ENCODE data around the gene COG7. TPM values are rescaled to one million over a fixed set of nuclear protein-coding genes. Genes with fewer than 3 reads are reported as not detected.

The COG7 gene
- polyA plus RNA-seq, 1 of the 3 experiments (the other 2 are of a cell fraction) = 33.0 TPM

DNA sequence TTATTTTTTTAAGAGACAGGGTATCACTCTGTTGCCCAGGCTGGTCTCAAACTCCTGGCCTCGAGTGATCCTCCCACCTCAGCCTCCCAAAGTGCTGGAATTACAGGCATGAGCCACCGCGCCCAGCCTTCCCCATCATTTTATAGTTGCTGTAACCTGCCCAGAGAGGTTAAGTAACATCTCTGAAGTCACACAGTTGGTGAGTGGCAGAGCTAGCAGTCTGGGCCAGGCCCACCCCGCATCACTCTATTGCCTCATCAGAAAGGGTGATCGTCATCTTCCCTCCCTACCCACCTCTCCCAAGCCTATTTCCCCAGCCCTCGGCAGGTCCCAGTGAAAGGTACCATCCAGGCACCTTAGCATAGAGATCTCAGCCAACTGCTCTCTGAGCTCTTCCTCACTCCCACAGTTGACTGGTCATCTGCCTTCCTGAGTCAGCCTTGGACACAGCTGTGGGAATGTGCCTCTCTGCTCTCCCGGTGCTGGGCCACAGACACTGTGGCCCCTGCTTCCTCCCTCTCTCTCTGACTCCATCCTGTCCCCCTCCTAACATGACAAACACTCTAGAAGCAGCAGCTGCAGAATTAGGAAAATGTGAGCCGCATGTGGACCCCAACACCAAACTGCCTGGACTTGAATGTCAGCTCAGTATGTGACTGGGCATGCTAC is 93.8 kb downstream of the COG7 start:
- Histone ChIP-seq H3K27me3 (ENCODE audit: insufficient read depth) (no peaks in the 10 kb centered on the region), H3K9ac (no peak overlapping the region), H3K27ac (ENCODE audit: low read depth in 2 of 2, low read length in 1 of 2) (no peak overlapping the region), H3K9me3 (no peaks in the 10 kb centered on the region), H3K4me1 (ENCODE audit: control insufficient read depth in 1 of 2, insufficient read depth in 2 of 2, low read depth in 1 of 2, low read length in 1 of 2) (peaks cover 0 to 3% of the 10 kb centered on the region in 2 experiments; a peak in 1 of 4 replicates), H3K79me2 (ENCODE audit: insufficient read depth) (no peaks in the 10 kb centered on the region), H2AFZ (ENCODE audit: low read depth) (no peak overlapping the region), H3F3A (replicated peaks; ENCODE audit: insufficient read depth) (no peaks in the 10 kb centered on the region), H3K4me3 (ENCODE audit: low read depth in 2 of 2, low read length in 1 of 2) (no peak overlapping the region), H3K9me2 (no peaks in the 10 kb centered on the region), H3K36me3 (replicated peaks in 1 of 2; ENCODE audit: control insufficient read depth in 1 of 2, insufficient read depth in 2 of 2, low read length in 1 of 2) (no peaks in the 10 kb centered on the region), H3K4me2 (no peak overlapping the region), H4K20me1 (ENCODE audit: insufficient read depth) (no peaks in the 10 kb centered on the region)
- no peak for DNase-seq
- TF ChIP-seq FOSL2 (IDR thresholded peaks at IDR 0.05; ENCODE audit: borderline replicate concordance, low read depth) (no peak), MEF2A (IDR thresholded peaks at IDR 0.05; ENCODE audit: borderline replicate concordance, low read depth) (no peak), JUND (IDR thresholded peaks at IDR 0.05) (no peak), CHD2 (IDR thresholded peaks at IDR 0.05; ENCODE audit: low read length, partially characterized antibody) (no peak)
- CTCF ChIA-PET = interaction anchor here (1.0 to 1.1 kb wide), 3 partner anchors 28 to 76 kb away, joined by 3 to 4 read pairs (median 3); no protein-coding TSS in a partner anchor
- POLR2A ChIA-PET = no interaction called here
- 63% methylated on average over 8 of the region's 8 CpGs for WGBS (ENCODE audit: low lambda C conversion rate)

GRCh38 chr16:23357761-23358290 is 95.2 kb downstream of the COG7 start:
- no peak overlapping the region for H3K4me3 ChIP-seq (ENCODE audit: low read depth in 2 of 2, low read length in 1 of 2)
- no peak for TF ChIP-seq ELF1 (IDR thresholded peaks at IDR 0.05)
- TF ChIP-seq REST (IDR thresholded peaks at IDR 0.05; ENCODE audit: low read depth, low read length) = no peak
- H3K4me2 ChIP-seq = no peak overlapping the region
- peaks cover 0 to 3% of the 10 kb centered on the region in 2 experiments; a peak in 1 of 4 replicates for H3K4me1 ChIP-seq (ENCODE audit: control insufficient read depth in 1 of 2, insufficient read depth in 2 of 2, low read depth in 1 of 2, low read length in 1 of 2)
- no peaks in the 10 kb centered on the region for H3K9me2 ChIP-seq
- H3K9me3 ChIP-seq = no peaks in the 10 kb centered on the region
- no peak overlapping the region for H2AFZ ChIP-seq (ENCODE audit: low read depth)
- H4K20me1 ChIP-seq (ENCODE audit: insufficient read depth) = no peaks in the 10 kb centered on the region
- H3K79me2 ChIP-seq (ENCODE audit: insufficient read depth) = no peaks in the 10 kb centered on the region
- CTCF ChIA-PET = interaction anchor here (1.1 to 1.5 kb wide), 3 partner anchors 27 to 175 kb away, joined by 3 to 4 read pairs (median 4); partner anchors contain the start of gene SCNN1G
- no peaks in the 10 kb centered on the region for H3K36me3 ChIP-seq (replicated peaks in 1 of 2; ENCODE audit: control insufficient read depth in 1 of 2, insufficient read depth in 2 of 2, low read length in 1 of 2)
- DNase-seq = no peak
- H3K27me3 ChIP-seq (ENCODE audit: insufficient read depth) = no peaks in the 10 kb centered on the region
- 21% methylated on average over 2 of the region's 8 CpGs for WGBS (ENCODE audit: low lambda C conversion rate)
- POLR2A ChIA-PET = no interaction called here
- no peak overlapping the region for H3K27ac ChIP-seq (ENCODE audit: low read depth in 2 of 2, low read length in 1 of 2)
- no peak overlapping the region for H3K9ac ChIP-seq
- no peaks in the 10 kb centered on the region for H3F3A ChIP-seq (replicated peaks; ENCODE audit: insufficient read depth)

DNA sequence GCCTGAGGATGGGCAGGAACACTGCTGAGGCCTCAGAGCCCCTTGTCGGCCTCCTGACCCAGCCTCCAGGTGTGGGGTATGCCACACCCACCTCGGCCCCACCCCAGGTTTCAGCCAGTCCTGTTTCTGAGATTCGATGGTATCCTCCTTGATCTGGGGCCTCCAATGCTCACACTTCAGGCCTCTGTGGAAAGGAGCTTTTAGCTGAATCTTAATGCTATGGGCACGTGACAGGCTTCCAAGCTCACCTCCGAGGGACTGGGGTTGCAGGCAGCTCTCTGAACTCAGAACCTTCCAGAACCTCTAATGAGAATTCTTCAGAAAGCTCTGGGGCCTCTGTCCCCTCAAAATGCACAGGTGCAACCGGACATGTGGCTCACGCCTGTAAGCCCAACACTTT is 96.0 kb downstream of the COG7 start:
- Histone ChIP-seq H2AFZ (ENCODE audit: low read depth) (no peak overlapping the region), H3K4me1 (ENCODE audit: control insufficient read depth in 1 of 2, insufficient read depth in 2 of 2, low read depth in 1 of 2, low read length in 1 of 2) (no peaks in the 10 kb centered on the region), H3K79me2 (ENCODE audit: insufficient read depth) (no peaks in the 10 kb centered on the region), H4K20me1 (ENCODE audit: insufficient read depth) (no peaks in the 10 kb centered on the region), H3K36me3 (replicated peaks in 1 of 2; ENCODE audit: control insufficient read depth in 1 of 2, insufficient read depth in 2 of 2, low read length in 1 of 2) (no peaks in the 10 kb centered on the region), H3K9ac (no peak overlapping the region), H3K27ac (ENCODE audit: low read depth in 2 of 2, low read length in 1 of 2) (no peak overlapping the region), H3F3A (replicated peaks; ENCODE audit: insufficient read depth) (no peaks in the 10 kb centered on the region), H3K27me3 (ENCODE audit: insufficient read depth) (no peaks in the 10 kb centered on the region), H3K9me3 (no peaks in the 10 kb centered on the region), H3K9me2 (no peaks in the 10 kb centered on the region), H3K4me3 (ENCODE audit: low read depth in 2 of 2, low read length in 1 of 2) (no peak overlapping the region), H3K4me2 (no peak overlapping the region)
- no peak for DNase-seq
- no peak for TF ChIP-seq EZH2phosphoT487 (IDR thresholded peaks at IDR 0.05; ENCODE audit: borderline replicate concordance, low read depth)
- no peak for TF ChIP-seq NRF1 (IDR thresholded peaks at IDR 0.05; ENCODE audit: low read depth, low read length)
- TF ChIP-seq, protein P1, sequence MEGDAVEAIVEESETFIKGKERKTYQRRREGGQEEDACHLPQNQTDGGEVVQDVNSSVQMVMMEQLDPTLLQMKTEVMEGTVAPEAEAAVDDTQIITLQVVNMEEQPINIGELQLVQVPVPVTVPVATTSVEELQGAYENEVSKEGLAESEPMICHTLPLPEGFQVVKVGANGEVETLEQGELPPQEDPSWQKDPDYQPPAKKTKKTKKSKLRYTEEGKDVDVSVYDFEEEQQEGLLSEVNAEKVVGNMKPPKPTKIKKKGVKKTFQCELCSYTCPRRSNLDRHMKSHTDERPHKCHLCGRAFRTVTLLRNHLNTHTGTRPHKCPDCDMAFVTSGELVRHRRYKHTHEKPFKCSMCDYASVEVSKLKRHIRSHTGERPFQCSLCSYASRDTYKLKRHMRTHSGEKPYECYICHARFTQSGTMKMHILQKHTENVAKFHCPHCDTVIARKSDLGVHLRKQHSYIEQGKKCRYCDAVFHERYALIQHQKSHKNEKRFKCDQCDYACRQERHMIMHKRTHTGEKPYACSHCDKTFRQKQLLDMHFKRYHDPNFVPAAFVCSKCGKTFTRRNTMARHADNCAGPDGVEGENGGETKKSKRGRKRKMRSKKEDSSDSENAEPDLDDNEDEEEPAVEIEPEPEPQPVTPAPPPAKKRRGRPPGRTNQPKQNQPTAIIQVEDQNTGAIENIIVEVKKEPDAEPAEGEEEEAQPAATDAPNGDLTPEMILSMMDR (IDR thresholded peaks at IDR 0.05) = no peak
- TF ChIP-seq RCOR1 (IDR thresholded peaks at IDR 0.05; ENCODE audit: low read length) = no peak
- no peak for TF ChIP-seq POLR2AphosphoS5 (IDR thresholded peaks at IDR 0.05; ENCODE audit: low read depth, low read length)
- TF ChIP-seq MXI1 (IDR thresholded peaks at IDR 0.05; ENCODE audit: low read depth, low read length) = no peak
- TF ChIP-seq ELF1 (IDR thresholded peaks at IDR 0.05) = no peak
- no peak for TF ChIP-seq NFIC (IDR thresholded peaks at IDR 0.05; ENCODE audit: borderline replicate concordance)
- CTCF ChIA-PET = interaction anchor here (1.2 to 1.5 kb wide), 2 partner anchors 76 to 174 kb away, joined by 3 to 4 read pairs; partner anchors contain the start of gene SCNN1G
- POLR2A ChIA-PET = no interaction called here
- WGBS (ENCODE audit: low lambda C conversion rate) = 36% methylated on average over 4 of the region's 7 CpGs
